ENCODE data around the gene DBNDD2.

Gene DBNDD2, protein sequence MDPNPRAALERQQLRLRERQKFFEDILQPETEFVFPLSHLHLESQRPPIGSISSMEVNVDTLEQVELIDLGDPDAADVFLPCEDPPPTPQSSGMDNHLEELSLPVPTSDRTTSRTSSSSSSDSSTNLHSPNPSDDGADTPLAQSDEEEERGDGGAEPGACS

DNA sequence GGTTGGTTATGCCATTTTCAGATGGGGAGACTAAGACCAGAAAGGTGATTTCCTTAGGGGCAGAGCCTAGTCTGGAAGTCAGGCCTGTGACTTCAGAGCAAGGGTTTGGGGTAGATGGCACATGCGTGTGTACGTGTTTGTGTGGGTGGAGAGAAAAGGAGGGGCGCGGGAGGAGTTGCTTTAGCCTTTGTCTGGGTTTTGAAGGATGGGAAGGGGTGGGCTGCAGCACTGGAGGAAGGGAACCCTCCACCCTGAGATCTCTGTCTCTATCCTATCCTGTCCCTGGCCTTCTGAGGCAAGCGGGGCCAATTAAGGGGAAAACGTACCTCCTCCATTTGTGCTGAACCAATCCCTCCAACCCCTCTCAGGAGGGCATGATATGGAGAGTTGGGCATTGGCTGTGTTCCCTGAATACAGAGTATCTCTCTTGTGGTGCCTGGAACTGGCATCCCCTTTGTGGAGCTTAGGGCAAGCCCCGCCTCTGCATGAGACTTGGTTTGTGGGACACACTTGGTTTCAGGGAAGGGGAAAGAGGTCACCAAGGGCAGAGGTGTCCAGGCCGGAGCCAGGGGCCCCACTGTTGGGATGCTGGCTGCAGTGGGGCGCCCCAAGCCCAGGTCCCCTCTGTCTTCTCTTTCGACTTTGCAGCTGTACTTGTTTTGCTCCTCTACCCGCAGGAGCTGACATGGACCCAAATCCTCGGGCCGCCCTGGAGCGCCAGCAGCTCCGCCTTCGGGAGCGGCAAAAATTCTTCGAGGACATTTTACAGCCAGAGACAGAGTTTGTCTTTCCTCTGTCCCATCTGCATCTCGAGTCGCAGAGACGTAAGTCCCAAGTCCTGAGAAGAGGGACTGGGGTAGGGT lies at the start of gene DBNDD2:
Gene DBNDD2, plus strand, starts transcription at position 507 of the 863 bp plus-strand sequence. Its CDS starts 179 bp downstream, at position 686.
- no peak for DNase-seq (ENCODE audit: low spot score)

DNA sequence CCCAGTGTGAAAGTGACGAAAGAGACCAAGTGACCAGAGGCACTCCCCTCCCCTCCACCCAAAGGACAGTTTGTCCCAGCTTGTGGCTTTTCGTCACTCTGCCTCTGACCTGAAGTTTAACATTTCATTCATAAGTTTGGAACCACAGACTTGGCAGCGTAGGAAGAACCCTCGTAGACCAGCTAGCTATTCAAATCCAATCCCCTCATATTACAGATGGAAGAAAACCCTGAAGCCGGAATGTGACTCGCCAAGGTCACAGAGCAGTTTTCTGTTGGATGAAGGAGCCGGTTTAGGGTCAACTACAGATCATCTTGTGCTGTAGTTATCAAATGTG lies 49.1 kb upstream of the DBNDD2 start:
- DNase-seq (ENCODE audit: low spot score), result no peak

DNA sequence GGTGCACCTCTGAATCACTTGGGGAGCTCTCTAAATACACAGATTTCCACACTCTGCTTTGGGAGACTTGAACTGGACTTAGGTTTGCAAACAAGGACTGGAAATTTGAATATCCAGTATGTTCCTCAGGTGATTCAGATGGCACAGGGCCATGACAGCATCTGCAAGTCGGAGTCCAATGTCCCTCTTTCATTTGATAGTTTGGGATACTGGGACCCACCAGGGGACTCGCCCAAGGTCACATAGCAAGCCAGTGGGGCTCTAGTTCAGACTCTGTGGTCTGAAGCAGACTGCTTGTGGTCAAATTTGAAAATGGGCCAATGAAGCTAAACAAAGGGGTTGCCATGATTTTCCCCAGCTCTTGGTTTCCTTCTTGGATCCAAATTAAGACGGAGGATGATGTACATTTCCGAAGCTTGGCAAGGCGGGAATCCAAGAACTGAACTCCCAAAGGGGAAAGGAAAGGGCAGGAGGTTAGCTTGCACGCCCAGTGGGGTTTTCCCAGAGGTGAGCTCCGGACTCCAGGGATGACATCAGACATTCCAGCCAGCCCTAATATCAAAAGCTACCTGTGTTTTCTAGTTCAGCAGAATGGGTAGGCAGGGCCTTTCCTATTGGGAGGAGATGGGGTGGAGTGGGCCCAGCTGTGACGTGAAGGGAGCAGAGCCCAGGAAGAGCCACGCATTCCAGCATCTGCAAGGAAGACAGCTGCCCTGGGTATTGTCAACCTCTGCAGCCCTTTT lies 48.5 kb upstream of the DBNDD2 start:
- no peak for DNase-seq (ENCODE audit: low spot score)

DNA sequence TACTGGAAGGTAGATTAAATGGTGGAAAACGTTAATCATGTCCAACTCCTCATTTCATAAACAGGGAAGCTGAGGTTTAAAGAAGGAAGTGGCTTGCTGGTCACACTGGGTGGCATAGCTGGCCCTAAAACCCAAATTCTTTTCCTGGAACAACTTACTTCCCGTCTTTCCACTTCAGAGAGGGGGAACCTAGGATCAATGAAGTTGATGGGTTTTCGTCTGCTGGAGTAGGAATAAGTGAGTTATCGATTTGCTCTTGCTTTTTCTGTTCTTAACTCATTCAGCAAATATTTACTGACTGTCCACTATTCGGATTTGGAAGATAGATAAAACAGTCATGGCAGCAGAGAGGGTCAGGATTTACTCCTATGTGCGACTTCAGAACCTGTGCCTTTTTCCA lies 46.3 kb upstream of the DBNDD2 start:
- DNase-seq (ENCODE audit: low spot score), result no peak

- DNase-seq (ENCODE audit: low spot score), result peak; percentile 99
Measured at GRCh38 chr20:45362804-45363610, 45.1 kb upstream of the DBNDD2 start, which contains the start of gene SYS1. Gene SYS1 (plus strand): TSS chr20:45363156. CDS start chr20:45363532, 376 bp downstream.

DNA sequence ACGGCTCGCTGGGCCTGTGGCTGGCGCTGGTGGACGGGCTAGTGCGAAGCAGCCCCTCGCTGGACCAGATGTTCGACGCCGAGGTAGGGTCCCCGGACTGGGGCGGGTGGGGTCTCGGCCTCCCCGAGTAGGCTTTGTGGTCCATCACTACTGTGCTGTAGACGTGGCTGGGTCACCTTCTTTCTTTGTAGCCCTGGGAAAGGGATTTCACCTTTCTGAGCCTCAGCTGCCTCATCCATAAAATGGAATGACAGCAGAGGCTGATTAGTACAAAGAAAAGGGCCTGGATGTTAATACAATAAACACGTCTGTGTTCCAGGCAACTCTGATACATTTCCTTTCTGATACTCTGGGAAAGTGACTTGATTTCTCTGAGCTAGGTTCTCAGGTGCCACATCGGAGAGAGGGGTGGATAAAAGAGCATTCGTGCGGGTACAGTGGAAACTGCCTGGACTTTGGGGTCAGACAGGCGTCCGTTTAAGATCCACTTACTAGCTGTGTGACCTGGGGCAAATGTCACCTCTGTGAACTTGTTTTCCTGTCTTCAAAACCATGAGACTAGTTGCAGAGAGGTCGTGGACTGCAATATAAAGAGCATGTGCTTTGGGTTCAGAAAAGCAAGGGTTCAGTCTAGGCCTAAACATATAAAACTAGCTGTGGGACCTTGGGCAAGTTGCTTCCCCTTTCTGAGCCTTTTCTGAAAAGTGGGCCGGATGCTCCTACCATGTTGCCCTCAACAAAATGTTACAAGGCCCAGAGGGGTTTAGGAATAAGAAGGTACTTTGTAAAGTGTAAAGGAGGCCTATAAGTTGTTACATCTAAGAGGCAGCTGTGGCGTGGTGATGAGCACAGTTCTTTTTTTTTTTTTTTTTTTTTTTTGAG lies 44.2 kb upstream of the DBNDD2 start:
- DNase-seq (ENCODE audit: low spot score), result no peak

- DNase-seq (ENCODE audit: low spot score), result no peak
Measured at GRCh38 chr20:45365444-45365970, 42.6 kb upstream of the DBNDD2 start.

GRCh38 chr20:45366192-45366591 lies 41.9 kb upstream of the DBNDD2 start:
- no peak for DNase-seq (ENCODE audit: low spot score)

- no peak for DNase-seq (ENCODE audit: low spot score)
Measured at GRCh38 chr20:45366631-45367030, 41.5 kb upstream of the DBNDD2 start.

GRCh38 chr20:45367126-45367525 lies 41.0 kb upstream of the DBNDD2 start:
- no peak for DNase-seq (ENCODE audit: low spot score)

- DNase-seq (ENCODE audit: low spot score), result peak; percentile 43
Measured at GRCh38 chr20:45368221-45368980, 39.7 kb upstream of the DBNDD2 start.

- no peak for DNase-seq (ENCODE audit: low spot score)
Measured at GRCh38 chr20:45370571-45371160, 37.4 kb upstream of the DBNDD2 start.

GRCh38 chr20:45372241-45372640 lies 35.8 kb upstream of the DBNDD2 start:
- DNase-seq (ENCODE audit: low spot score), result no peak

- no peak for DNase-seq (ENCODE audit: low spot score)
Measured at GRCh38 chr20:45372646-45373352, 35.3 kb upstream of the DBNDD2 start.

DNA sequence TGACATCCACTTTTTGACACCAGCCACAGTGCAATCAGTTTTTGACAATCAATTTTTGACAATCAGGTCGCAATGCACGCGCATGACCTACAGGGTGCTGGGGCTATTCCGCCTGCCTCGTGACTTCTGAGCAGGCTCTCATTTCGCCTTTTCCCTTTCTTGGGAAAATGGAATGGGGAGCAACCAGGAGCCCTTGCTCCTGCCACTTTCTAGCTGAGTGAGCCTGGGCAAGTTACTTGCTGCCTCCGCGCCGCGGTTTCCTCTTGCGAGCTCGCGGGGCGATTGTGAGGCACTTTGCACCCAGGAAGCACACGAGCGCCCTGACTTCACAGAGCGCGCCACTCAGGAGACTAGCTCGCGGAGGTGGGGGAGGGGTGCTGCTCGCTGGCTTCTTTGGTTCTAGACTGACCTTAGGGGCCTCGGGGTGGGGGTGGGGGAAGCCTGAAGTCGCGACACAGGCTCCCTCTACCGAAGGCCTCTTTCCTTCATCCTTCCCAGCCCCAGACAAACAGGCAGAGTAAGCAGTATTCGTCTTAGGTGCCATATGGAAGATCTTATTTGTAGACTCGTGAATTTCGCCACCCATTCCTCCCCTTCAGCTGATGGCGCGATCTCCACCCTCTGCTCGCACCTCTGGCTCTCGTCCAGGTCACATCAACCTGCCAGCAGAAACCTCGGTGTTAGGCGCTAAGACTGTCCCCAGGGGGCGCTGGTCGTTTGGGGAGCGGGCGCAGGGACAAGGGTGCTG lies 34.6 kb upstream of the DBNDD2 start:
- DNase-seq (ENCODE audit: low spot score), result peak; percentile 91

GRCh38 chr20:45374101-45374467 lies 34.0 kb upstream of the DBNDD2 start:
- no peak for DNase-seq (ENCODE audit: low spot score)

GRCh38 chr20:45374966-45375365 lies 33.1 kb upstream of the DBNDD2 start:
- DNase-seq (ENCODE audit: low spot score), result no peak

GRCh38 chr20:45377269-45377668 lies 30.8 kb upstream of the DBNDD2 start:
- no peak for DNase-seq (ENCODE audit: low spot score)
